Measurements from ENCODE around the gene ADARB1.

- TF ChIP-seq CTCF (IDR thresholded peaks at IDR 0.05) (no peak), POLR2A (IDR thresholded peaks at IDR 0.05) (no peak)
These were observed 5.0 kb downstream of the ADARB1 start for GRCh38 chr21:45079351-45079750.
